ENCODE measurements around the gene CCSER1.
"Not testable (repeated sequence)": the region's sequence is repeated elsewhere in the genome, so short reads cannot be mapped to it uniquely, and the experiment has no call there.

The CCSER1 gene

DNA sequence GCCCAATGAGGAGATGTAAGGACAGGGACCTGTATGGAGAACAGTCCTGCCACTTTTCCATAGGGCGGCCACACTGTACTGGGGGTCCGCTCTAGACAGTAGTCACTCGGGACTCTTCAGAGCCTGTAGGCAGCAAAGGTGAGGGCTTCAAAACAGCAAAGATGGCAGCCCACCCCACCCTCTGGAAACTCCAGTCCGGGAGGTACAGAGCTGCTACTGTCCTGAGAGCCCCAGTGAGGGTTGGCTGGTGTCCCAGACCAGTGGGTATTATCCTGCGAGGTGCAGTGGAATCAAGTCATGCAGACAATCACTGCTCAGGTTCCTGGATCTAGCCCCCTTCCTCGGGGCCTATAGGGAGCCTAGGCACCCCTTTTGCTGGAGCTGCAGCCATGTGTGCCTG, 1392.0 kb downstream of the CCSER1 start:
- DNase-seq (ENCODE audit: low read depth in 3 of 3): no peak

DNA sequence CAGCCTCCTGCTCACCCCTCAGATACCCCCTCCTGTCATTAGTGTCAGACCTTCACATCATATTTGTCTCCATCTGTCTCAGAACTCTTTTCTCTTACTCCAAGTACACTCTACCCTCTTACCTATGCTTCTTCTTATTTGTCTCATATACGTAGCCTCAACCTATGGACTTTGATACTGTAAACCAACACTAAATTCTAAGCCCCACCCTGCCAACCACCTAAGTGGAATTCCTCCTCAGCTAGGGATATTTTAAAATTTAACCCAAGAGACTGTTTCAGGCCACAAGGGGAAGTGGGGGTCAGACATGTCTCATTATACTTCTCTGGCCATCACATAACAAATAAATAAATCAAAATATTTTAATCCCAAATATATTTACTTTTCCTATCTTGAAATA, 1398.4 kb downstream of the CCSER1 start:
- no peak for DNase-seq (ENCODE audit: low read depth in 3 of 3)

DNA sequence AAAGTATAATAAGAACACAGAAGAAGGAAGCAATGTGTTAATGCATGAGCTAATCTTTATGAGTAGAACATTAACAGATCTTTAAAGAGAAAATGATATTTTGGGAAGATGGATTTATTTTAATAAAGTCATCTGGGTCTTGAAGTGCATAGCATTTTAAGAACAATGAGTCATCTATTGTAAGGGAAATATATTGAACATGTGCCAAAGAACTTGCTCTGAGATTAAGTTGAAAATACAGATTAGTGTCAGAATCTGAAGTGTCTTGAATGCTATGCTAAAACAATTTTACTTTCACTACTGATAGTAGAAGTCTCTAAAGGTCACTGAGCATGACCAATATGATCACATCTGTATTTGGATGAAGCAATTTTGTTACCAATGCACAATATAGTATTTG, 1399.9 kb downstream of the CCSER1 start:
- no peak for DNase-seq (ENCODE audit: low read depth in 3 of 3)

DNA sequence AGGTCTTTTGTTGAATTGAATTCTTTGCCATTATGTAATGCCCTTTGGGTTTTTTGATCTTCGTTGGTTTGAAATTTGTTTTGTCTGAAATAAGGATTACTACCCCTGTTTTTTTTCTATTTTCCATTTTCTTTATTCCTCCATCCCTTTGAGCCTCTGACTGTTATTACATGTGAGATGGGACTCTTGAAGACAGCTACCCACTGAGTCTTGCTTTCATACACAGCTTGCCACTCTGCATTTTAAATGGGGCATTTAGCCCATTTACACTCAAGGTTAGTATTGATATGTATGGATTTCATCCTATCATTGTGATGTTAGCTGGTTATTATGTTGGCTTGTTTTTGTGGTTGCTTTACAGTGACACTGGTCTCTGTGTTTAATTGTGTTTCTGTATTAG, 1440.4 kb downstream of the CCSER1 start:
- no peak for DNase-seq (ENCODE audit: low read depth in 3 of 3)

DNA sequence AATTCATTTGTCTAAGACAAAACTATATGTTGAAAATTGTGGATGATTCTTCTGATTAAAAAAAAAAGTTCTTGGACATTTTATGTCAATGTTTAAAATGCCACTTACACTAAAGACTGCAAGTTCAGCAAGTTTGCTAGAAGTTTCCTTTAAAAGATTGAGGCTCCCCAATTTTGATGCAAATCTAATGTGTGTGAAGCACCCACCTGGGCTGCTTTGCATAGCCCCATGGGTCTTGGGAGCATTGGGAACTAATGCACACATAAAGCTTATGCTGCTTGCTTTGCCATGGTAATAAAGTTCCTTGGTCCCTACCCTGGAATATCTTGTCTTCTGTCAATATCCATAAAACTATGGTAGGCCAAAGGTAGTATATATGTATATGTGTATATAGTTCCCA, 1450.7 kb downstream of the CCSER1 start:
- DNase-seq (ENCODE audit: low read depth in 3 of 3): no peak

DNA sequence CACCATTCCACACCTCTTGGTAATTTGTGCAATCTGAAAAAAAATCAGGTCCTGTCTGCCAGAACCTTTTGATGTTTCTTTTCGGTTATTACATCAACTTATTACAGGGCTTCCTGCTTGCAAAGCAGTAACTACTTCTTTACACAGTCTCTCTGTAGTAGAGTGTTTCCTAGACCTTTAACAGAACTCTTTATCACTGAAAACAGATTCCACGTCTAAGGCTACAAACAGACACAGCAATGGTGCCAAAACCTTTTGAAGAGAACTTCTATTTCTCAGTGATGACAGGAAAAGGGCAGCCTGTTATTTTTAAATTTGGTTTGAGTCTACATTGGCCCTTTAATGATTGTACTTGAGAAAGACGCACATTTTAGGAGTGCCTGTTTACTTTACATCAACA, 1463.1 kb downstream of the CCSER1 start:
- DNase-seq (ENCODE audit: low read depth in 3 of 3): no peak

DNA sequence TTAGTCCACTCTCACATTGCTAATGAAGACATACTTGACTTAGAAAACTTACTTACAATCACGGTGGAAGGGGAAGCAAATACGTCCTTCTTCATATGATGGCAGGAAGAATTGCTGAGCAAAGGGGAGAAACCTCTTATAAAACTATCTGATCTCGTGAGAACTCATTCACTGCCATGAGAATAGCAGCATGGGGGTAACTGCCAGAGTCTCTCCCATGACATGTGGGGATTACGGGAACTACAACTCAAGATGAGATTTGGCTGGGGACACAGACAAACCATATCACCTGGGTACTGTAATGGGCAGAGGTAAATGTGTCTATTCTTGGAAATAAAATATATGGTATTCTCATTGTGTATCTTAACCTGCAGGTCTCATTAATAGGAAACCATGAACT, 1464.9 kb downstream of the CCSER1 start:
- DNase-seq (ENCODE audit: low read depth in 3 of 3): no peak

DNA sequence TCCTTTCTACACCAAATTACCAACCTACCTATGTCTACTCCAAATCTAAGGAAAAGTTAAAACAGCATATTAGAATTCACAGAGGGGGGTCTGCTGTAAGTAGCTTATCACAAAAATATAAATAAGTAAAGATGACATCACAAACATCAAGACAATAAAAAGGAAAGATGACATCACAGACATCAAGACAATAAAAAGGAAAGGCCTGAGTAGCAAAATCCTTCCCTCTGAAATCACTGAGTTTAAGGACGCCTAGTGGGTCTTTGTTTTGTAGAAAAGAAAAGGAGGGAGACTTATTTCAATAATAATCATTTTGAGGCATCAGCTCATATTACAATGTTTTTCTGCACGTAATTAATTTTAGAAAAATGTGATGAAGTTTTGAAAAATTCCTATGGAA, 1469.5 kb downstream of the CCSER1 start:
- DNase-seq (ENCODE audit: low read depth in 3 of 3): no peak

DNA sequence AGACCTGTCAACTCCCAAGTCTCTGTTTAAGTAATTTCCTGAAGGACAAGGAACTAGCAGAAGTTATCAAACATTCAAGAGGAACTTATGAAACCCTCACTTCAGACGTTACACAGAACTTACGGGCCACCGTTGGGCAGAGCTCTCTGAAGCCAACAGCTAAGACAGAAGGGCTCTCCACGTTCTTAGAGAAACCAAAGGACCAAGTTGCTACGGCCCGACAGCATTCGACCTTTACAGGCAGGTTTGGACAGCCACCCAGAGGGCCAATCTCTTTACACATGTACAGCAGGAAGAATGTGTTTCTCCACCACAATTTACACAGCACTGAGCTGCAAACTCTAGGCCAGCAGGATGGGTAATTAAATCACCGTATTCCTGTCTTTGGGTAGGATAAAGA, 1471.5 kb downstream of the CCSER1 start:
- no peak for DNase-seq (ENCODE audit: low read depth in 3 of 3)

DNA sequence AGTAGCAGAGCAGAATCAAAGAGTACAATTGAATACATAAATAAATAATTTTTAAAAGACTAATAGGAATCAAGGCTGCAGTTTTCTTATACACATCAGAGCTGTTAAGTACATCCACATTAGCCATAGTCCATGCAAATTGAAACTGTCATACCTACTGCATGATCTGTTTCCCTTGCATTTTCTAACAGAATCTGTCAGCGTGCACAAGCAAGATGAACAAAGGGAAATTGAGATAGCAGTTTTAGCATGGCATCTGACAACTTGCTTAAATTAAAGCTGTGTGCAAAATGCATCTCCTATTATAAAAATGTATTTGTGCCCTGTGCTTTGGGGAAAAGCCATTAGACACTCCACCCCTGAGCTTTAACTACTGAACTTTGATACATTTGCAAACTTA, 1473.1 kb downstream of the CCSER1 start:
- no peak for DNase-seq (ENCODE audit: low read depth in 3 of 3)

DNA sequence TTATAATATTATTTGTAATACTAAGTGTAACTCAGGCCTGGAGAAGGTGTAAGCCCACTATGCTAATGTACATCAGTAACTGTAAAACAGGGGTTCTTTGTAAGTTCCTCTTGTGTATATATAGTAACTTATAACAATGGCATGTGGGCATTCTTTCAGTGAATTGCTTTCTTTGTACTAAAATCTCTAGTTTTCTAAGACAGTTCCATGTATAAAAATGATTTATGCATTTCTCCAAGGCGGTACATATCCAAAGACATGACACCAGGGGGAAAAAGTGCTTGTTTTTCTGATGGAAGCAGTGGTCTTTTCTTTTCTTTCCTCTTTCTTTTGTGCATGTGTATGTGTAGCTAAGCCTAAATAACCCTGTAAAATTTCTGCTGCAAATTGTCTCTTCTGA, 1474.2 kb downstream of the CCSER1 start:
- DNase-seq (ENCODE audit: low read depth in 3 of 3): no peak

DNA sequence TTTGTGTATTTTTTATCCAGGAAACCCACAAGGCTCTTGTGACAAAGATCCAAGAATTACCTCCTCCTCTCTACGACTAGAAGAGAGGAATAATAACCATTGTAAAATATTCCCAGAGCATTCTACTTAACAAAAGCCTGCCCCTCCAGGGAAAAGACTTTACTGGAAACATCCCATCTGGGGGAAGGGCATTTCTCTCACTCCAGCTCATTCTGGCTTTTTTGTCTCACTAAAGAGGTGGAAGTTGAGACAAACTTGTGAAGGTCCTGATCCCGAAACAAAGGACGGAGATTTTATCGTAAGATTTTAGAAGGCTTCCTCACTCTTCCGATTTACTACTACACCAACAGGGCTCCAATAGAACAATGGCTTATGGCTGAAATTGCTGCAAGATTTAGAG, 1484.6 kb downstream of the CCSER1 start:
- DNase-seq (ENCODE audit: low read depth in 3 of 3): no peak

DNA sequence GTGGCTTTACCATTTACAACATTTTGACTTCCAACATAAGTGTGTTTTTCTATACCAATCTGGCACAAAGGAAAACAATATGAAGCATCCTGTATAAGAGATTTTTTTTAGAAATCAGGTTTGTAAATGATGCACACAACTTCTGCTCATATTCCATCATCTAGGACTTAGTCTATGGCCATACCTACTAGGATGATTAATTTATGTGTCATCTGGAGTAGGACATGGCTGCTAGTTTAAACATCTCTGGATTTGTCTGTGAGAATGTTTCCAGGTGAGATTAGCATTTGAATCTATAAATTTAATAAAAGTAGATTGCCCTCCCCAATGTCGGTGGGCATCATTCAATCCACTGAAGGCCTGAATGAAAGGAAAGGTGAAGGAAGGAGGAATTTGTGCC, 1493.8 kb downstream of the CCSER1 start:
- DNase-seq (ENCODE audit: low read depth in 3 of 3): no peak

DNA sequence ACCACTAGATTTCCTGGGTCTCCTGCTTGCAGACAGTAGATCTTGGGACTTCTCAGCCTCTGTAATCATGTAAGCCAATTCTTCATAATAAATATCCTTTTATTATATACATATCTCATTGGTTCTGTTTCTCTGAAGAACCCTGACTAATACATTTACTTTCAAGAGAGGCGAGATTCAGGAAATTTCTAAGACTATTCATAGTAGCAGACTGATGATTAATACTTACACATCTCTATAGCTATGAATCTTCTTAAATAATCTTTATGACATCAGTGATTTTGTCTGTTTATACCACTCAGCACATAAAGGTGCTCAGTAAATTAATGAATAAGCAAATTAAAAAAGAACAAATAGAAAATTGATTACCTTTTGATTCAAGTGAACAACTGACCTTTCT, 1494.3 kb downstream of the CCSER1 start:
- no peak for DNase-seq (ENCODE audit: low read depth in 3 of 3)

DNA sequence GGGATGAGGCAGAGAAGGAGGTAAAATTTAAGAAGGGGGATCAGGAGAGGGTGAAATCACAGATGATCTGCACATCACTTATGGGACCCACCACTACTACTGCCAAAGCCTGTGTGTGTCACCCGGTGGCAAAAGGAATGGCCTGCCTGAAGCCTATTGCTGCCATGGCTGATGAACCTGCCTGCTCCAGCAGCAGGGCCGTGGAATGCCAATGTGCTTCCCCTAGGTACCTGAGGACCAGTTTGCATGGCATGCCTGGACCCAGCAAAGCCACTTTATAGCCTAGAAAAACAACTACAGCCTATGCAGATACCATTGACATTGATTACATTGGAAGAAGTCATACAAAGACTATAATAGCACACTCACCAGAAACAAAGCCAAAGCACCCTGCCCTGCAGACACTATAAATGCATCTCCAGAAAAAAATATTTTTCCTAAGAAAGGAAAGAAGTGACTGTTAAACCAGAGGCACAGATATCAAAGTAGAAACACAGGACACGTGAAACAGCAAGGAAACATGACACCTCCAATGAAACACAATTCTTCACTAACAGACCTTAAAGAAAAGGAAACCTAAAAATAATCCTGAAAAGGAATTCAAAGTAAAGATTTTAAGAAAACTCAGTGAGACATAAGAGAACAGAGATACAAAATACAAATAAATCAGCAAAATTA, 1495.9 kb downstream of the CCSER1 start:
- DNase-seq (ENCODE audit: low read depth in 3 of 3): no peak

DNA sequence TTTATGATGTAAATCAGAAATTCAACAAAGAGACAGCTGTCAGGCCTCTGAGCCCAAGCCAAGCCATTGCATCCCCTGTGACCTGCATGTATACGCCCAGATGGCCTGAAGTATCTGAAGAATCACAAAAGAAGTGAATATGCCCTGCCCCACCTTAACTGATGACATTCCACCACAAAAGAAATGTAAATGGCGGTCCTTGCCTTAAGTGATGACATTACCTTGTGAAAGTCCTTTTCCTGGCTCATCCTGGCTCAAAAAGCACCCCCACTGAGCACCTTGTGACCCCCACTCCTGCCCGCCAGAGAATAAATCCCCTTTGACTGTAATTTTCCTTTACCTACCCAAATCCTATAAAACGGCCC, 1496.4 kb downstream of the CCSER1 start:
- not testable (repeated sequence) for DNase-seq (ENCODE audit: low read depth in 3 of 3)

DNA sequence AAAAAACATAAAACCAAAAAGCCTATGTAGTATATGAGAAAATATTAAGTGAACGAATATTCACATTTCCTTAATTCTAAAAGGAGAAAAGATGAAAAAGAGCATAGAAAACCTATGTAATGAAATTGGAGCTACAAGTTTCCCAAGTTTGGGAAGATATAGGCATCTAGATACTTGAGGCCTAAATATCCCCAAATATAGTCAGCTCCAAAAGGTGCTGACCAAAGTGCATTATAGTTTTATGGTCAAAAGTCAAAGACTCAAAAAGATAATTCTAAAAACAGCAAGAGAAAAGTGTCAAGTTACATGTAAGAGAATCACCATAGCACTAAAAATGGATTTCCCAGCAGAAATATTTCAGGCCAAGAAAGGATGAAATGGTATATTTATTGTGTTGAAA, 1502.9 kb downstream of the CCSER1 start:
- DNase-seq (ENCODE audit: low read depth in 3 of 3): no peak

DNA sequence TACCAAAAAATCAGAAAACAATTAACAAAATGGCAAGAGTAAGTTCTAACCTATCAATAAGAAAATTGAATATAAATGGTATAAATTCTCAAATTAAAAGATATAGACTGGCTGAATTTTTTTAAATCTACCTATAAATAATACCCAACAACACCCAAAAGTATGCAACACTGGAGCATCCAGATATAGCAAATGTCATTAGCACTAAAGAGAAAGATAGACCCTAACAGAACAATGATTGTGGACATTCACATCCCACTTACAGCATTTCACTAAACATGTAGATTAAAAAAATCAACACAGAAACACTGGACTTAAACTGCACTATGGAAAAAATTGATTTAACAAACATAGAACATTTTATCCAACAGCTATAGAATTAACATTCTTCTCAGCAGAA, 1503.6 kb downstream of the CCSER1 start:
- DNase-seq (ENCODE audit: low read depth in 3 of 3): no peak

DNA sequence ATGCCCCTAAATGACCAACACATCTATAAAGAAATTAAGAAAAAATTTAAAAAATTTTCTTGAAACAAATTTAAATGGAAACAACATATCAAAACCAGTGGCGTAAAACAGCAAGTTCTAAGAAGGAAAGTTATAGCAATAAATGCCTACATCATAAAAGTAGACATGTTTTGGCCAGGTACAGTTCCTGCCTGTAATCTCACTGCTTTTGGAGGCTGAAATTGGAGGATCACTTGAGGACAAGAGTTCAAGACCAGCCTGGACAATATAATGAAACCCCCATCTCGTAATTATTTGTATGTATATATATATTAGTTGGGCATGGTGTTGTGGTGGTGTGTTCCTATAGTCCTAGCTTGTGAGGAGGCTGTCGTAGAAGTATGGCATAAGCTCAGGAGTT, 1504.1 kb downstream of the CCSER1 start:
- DNase-seq (ENCODE audit: low read depth in 3 of 3): no peak

DNA sequence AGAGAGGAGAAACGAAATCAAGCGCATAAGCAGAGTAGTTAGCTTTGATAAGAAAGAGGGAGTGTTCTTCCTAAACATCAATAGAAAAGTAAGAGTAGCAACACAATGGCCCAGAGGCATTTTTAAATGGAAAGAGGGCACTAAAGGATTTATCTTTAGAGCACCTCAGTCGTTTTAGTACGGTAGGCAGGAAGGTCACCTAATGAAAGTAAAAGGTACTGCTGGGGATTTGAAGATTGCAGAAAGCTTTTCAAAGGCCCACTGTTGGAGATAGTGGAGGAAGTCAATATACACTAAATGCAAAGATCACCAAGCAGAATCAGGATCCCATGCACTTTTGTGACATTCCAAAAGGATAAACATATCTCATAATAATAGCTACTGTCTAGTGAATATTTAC, 1508.9 kb downstream of the CCSER1 start:
- no peak for DNase-seq (ENCODE audit: low read depth in 3 of 3)

Data from stimulated activated CD4-positive, alpha-beta T cell treated with anti-CD3 and anti-CD28 coated beads, TNF-alpha, amount 100 ng/mL, for 4 hours (primary cell).